OCI-M2 (cell line): Measurements from ENCODE around the gene DNHD1.

Experiments used
- DNase-seq: peaks from one replicate; lab custom pipeline; 2025; ENCODE audit not compliant: unreplicated experiment; lab: John Stamatoyannopoulos, UW

DNHD1 gene

GRCh38 chr11:6583584-6583983 is 86.5 kb downstream of the DNHD1 start:
- DNase-seq, result no peak

GRCh38 chr11:6584528-6584927 is 87.4 kb downstream of the DNHD1 start:
- no peak for DNase-seq

- DNase-seq, result no peak
Observed at GRCh38 chr11:6586434-6587359, 89.6 kb downstream of the DNHD1 start.

- DNase-seq, result no peak
Observed at GRCh38 chr11:6587360-6587953, 90.4 kb downstream of the DNHD1 start.

- no peak for DNase-seq
Observed at GRCh38 chr11:6588018-6588417, 90.9 kb downstream of the DNHD1 start.

GRCh38 chr11:6594142-6594768 is 97.2 kb downstream of the DNHD1 start:
- no peak for DNase-seq

- no peak for DNase-seq
Observed at GRCh38 chr11:6596239-6596877, 99.3 kb downstream of the DNHD1 start.

- DNase-seq, result no peak
Observed at GRCh38 chr11:6598555-6598954, 101.5 kb downstream of the DNHD1 start.

GRCh38 chr11:6599449-6599848 is 102.4 kb downstream of the DNHD1 start:
- no peak for DNase-seq

- no peak for DNase-seq
Observed at GRCh38 chr11:6599881-6600390, 102.9 kb downstream of the DNHD1 start.

- no peak for DNase-seq
Observed at GRCh38 chr11:6601041-6601461, 104.0 kb downstream of the DNHD1 start.

- no peak for DNase-seq
Observed at GRCh38 chr11:6602096-6602940, 105.2 kb downstream of the DNHD1 start.

GRCh38 chr11:6603287-6604080 is 106.4 kb downstream of the DNHD1 start, which contains the start of the genes ILK and RRP8:
Gene ILK (plus strand): TSS chr11:6603774. CDS start chr11:6604272, 498 bp downstream.
Gene RRP8 (minus strand): TSS chr11:6603616. CDS start chr11:6603502, 114 bp downstream.
- DNase-seq, result peak; percentile 42

GRCh38 chr11:6604081-6604626 is 107.1 kb downstream of the DNHD1 start:
- no peak for DNase-seq

- DNase-seq, result no peak
Observed at GRCh38 chr11:6604790-6605189, 107.7 kb downstream of the DNHD1 start.

- peak; percentile 58 for DNase-seq
Observed at GRCh38 chr11:6606471-6607189, 109.5 kb downstream of the DNHD1 start.

- no peak for DNase-seq
Observed at GRCh38 chr11:6607190-6607795, 110.2 kb downstream of the DNHD1 start.

- no peak for DNase-seq
Observed at GRCh38 chr11:6608011-6608410, 110.9 kb downstream of the DNHD1 start.
